Activated CD4-positive, alpha-beta T cell treated with anti-CD3 and anti-CD28 coated beads, Interleukin-2, amount 50 U/mL, for 1 hour (primary cell): ENCODE data around the gene GRM1.
"Not testable (repeated sequence)": the region's sequence is repeated elsewhere in the genome, so short reads cannot be mapped to it uniquely, and the experiment has no call there.

ENCODE experiments used
- DNase-seq: peaks from one replicate; pipeline ENCODE4 v3.0.0-alpha.2; 2020

The GRM1 gene

DNA sequence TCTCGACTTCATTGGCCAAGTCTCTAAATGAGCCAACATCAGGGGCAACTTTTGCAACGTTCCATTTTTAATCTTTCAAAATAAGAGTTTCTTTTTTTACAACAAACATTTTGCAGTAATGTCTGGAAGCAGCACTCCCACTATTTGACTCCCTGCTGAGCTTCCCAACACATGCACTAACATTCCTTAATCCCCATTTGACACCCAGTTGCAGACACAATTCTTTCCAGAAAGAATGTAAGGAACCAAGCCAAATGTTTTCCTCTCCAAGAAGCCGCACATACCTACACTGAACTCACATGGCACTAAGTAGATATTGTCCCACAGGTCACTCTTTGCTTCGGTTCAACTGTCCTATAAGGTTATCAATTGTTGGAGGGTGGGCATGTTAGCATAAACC is 165.6 kb downstream of the GRM1 start:
- DNase-seq = no peak

DNA sequence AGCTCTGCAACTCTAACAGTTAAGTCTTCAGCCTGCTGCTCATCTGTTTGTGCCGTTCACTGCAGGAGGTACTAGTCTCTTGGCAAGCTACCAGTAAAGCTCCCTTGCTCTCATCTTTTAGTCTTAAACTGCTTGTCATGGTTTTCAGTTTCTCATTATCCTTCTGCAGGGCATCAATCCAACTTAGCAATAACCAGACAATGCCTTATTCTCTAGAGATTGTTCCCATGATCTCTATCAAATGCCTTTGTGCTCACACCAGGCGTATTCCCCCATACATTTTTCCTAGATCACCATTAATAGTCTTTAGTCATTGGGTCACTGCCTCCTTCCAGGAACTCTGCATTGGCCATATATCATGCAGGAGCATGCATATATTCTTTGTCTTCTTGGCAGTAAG is 171.3 kb downstream of the GRM1 start:
- DNase-seq = no peak

DNA sequence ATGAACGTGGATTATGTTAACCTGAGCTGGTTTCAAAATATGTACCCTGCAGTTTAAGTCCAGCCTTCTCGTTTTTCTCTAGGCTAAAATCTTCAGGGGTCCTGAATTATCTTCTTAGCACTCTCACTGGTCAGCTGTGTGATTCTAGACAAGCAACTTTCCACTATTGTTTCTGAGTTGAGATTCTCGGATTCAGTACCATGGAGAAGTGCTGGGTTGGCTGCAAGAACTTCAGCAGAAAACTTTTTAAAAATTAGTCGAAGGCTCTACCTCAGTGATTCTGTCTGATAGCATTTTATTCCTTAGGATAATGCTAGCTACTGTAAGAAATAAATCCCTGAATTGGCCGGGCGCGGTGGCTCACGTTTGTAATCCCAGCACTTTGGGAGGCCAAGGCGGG is 173.7 kb downstream of the GRM1 start:
- DNase-seq = no peak

- no peak for DNase-seq
Measured at GRCh38 chr6:146209942-146210341, 181.1 kb downstream of the GRM1 start.

- no peak for DNase-seq
Measured at GRCh38 chr6:146210406-146211083, 181.7 kb downstream of the GRM1 start.

- DNase-seq = no peak
Measured at GRCh38 chr6:146211646-146212045, 182.8 kb downstream of the GRM1 start.

DNA sequence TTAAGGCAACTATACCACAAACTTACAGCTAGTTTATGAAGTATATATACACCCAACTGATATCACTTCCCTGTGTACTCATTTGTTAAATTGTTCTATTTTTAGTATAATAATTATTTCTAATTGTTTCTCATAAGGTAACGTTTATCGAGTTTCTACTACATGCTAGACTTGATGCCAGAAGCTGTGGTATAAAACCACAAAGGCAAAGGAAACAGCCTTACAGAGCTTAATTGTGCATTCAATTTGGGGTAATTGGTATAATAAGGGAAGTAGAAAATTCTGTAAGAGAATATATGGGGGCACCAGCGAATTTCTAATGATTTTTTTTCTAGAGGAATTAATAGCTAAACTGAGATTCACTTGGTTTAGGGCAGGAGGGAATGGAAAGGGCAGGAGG is 183.9 kb downstream of the GRM1 start:
- no peak for DNase-seq

DNA sequence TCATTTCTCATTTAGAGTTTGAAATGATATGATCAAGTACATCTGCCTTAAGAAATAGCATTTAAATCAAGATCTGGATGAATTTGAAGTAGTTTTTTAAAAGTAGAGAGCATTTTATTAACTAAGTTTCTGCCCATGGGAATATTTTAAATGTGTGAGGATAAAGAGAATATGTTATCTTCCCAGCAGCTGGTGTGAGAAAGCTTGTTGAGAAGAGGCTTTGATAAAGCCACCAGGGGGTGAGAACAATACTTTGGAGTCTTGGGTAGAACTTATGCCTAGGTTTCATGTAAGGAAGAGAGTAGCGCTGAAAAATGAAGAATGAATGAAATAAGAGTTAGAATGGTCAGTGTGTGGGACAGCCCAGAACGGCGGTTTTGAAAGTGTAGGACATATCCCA is 190.2 kb downstream of the GRM1 start:
- DNase-seq = no peak

DNA sequence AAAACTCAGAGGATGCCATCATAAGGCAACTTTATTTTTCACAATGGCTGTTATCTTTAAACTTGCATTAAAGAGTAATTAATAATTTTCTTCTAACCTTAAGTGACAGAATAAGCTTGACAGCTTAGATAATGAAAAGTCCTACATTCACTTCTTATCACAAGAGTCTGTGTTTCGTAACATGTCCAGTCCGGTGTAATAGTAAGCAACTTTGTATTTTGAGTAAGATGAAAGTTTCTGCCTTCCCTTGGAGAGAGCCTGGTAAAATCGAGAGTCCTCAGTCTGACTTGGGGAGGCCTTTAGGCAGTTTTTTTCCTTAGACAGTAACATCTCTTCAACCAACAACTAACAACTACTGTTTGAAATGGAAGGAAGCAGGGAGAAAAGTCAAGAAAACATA is 195.6 kb downstream of the GRM1 start:
- no peak for DNase-seq

DNA sequence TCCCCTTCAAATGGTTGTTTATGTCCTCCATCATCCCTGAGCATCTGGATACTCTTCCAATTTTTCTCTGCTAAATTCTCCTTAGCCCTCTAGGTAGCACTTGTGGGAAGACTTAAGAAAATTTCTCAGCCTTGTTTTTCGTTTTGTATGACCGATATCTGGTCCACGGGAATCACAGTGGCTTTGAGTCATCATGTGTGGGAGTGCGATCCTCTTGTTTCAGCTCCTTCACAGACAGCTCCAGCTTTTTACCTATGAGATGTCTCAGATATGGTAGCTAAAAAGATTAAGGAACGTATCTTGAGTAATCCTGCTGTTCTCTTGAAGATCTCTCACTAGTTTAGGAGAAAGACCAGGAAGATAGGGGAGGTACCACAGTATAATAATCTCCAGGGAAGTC is 196.1 kb downstream of the GRM1 start:
- no peak for DNase-seq

DNA sequence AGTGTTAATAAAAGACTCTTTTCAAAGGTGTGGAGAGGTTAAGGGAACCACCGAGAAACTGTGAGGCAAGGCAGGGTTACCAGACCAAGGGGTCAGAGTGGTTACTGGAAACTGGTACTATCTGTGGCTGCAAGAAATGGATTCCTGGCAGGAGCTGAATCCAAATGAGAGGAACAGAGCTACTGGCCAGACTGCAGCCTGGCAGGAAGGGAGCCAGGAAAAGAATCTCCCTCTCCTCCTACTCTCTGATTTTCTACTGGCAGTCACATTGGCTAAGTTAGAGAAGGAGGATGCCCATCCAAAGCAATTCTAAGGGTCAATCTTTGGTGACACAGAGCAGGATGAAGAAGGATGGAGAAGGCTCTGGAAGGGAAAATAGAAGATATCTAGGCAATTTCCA is 211.5 kb downstream of the GRM1 start:
- no peak for DNase-seq

GRCh38 chr6:146240807-146241206 is 211.9 kb downstream of the GRM1 start:
- DNase-seq = no peak

GRCh38 chr6:146243646-146244045 is 214.8 kb downstream of the GRM1 start:
- DNase-seq = not testable (repeated sequence)

GRCh38 chr6:146244630-146245143 is 215.8 kb downstream of the GRM1 start:
- DNase-seq = no peak

GRCh38 chr6:146246028-146246427 is 217.2 kb downstream of the GRM1 start:
- DNase-seq = no peak

GRCh38 chr6:146253691-146254090 is 224.8 kb downstream of the GRM1 start:
- DNase-seq = no peak

- DNase-seq = no peak
Measured at GRCh38 chr6:146258206-146258605, 229.3 kb downstream of the GRM1 start.

- DNase-seq = no peak
Measured at GRCh38 chr6:146260886-146261285, 232.0 kb downstream of the GRM1 start.

DNA sequence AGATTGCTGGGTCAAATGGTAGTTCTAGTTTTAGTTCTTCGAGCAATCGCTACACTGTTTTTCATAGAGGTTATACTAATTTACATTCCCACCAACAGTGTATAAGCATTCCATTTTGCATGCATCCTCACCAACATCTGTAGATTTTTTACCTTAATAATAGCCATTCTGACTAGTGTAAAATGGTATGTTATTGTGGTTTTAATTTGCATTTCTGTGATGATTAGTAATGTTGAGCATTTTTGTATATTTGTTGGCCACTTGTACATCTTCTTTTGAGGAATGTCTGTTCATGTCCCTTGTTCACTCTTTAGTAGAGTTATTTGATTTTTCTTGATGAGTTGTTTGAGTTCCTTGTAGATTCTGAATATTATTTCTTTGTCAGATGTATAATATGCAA is 236.2 kb downstream of the GRM1 start:
- DNase-seq = no peak

- DNase-seq = no peak
Measured at GRCh38 chr6:146267447-146267846, 238.6 kb downstream of the GRM1 start.

GRCh38 chr6:146267946-146268345 is 239.1 kb downstream of the GRM1 start:
- DNase-seq = no peak

GRCh38 chr6:146269482-146269881 is 240.6 kb downstream of the GRM1 start:
- DNase-seq = no peak

- not testable (repeated sequence) for DNase-seq
Measured at GRCh38 chr6:146271163-146271562, 242.3 kb downstream of the GRM1 start.

DNA sequence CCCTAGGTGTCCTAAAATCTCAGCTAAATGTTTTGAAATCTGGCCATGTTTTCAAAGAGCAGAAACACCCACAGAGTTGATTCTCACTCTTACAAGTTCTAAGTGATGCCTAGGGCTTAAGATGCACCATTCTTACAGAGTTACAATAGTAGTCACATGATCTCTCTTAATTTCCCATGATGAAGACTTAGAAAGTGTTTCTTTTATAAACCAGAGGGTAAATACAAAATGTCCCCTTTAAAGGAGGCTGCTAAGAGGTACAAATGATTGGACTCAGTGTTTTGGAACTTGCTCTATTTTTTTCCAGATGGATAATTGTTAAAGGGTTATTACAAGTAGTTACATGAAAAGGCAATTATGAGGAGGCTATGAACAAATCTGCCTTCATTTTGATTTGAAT is 244.6 kb downstream of the GRM1 start:
- DNase-seq = no peak

GRCh38 chr6:146277142-146277541 is 248.3 kb downstream of the GRM1 start:
- DNase-seq = no peak
